GM19468 (cell line): ENCODE measurements around the gene ADSS1.
"Not testable (repeated sequence)": the region's sequence is repeated elsewhere in the genome, so short reads cannot be mapped to it uniquely, and the experiment has no call there.

Source experiments
- ATAC-seq: cut with Tn5 transposase; IDR thresholded peaks from one replicate; pipeline ENCODE4 v1.9.1; 2021; ENCODE audit warnings: mild to moderate bottlenecking, moderate library complexity, moderate number of reproducible peaks; ENCODE audit not compliant: unreplicated experiment; ENCODE audit errors: extremely low read depth

Gene ADSS1

DNA sequence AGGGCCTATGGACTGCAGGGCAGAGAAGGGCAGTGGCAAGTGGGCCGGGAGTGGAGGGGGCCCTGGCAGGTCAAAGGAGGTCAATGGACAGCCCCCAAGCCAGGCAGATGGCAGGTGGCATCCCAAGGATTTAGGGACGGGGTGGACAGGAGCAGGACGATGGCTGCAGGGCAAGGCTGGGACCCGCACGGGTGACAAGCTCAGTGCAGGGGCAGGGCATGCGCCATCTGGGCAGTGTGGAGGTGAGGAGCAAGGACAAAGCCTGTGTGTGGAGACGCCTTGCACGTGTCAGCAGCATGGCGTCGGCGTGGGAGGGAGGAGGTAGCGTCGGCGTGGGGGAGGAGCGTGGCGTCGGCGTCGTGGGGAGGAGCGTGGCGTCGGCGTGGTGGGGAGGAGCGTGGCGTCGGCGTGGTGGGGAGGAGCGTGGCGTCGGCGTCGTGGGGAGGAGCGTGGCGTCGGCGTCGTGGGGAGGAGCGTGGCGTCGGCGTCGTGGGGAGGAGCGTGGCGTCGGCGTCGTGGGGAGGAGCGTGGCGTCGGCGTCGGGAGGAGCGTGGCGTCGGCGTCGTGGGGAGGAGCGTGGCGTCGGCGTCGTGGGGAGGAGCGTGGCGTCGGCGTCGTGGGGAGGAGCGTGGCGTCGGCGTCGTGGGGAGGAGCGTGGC lies 5.3 kb downstream of the ADSS1 start:
- not testable (repeated sequence) for ATAC-seq

DNA sequence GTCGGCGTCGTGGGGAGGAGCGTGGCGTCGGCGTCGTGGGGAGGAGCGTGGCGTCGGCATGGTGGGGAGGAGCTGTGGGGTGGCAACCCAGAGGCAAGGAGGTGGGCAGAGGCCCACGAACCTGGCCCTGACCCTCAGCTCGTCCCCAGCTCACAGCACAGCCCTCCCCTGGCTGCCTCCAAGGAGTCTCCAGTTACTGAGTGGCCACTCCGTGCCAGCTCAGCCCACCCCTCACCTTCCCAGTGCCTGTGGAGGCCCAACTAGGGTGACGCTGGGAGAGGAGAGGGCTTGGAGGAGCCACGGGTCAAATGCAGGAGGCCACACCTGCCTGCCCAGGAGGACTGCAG lies 5.8 kb downstream of the ADSS1 start:
- ATAC-seq = no peak

GRCh38 chr14:104730487-104730886 lies 6.5 kb downstream of the ADSS1 start:
- ATAC-seq = no peak

GRCh38 chr14:104731320-104732294 lies 7.6 kb downstream of the ADSS1 start:
- ATAC-seq = no peak

DNA sequence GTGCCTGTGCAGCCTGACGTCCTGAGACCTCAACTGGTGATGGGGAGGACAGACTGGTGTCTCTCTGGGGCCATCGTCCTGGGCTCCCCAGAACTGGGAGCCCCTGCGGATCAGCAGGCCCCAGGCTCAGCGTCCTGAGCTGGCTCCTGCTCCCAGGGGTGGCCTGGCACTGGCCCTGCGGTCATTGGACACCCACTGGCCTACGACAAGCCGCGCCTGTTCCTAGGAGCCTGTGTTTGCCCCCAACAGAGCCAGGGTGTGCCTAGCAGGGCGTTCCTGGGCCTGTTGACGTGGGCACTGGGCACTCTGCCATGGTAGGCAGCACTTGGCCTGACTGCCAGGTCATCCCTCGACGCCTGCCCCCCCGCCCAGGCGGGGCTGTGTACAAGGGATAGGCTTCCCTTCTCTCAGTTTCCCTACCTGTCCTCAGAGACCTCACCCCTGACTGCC lies 8.4 kb downstream of the ADSS1 start:
- ATAC-seq = no peak

- no peak for ATAC-seq
Observed at GRCh38 chr14:104732931-104733681, 9.1 kb downstream of the ADSS1 start.

DNA sequence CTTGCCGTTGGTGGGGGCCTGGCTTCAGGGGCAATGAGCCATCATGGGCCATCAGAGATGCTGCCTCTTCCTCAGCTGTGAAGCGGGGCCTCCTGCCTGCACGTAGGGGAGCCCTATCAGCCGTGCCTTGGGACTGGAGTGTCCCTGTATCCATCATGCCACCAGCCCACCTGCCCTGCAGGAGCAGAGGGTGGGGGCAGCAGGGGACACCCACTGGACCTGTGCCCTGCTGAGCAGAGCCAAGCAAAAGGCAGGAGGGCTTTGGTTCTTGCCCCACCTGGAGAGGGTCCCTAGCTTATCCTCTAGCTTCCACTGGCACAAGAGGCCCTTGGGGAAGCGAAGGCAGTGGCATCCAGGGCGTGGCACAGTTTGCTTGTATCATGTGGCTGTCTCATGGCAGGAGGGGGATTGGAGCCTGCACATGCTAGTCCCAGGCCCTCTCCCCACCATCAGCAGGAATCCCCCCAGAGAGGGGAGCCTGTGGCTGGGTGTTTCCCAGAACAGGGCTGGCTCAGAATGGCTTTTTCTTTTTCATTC lies 10.1 kb downstream of the ADSS1 start:
- no peak for ATAC-seq

GRCh38 chr14:104734601-104734990 lies 10.6 kb downstream of the ADSS1 start:
- ATAC-seq = no peak

- no peak for ATAC-seq
Observed at GRCh38 chr14:104734991-104735779, 11.2 kb downstream of the ADSS1 start.

DNA sequence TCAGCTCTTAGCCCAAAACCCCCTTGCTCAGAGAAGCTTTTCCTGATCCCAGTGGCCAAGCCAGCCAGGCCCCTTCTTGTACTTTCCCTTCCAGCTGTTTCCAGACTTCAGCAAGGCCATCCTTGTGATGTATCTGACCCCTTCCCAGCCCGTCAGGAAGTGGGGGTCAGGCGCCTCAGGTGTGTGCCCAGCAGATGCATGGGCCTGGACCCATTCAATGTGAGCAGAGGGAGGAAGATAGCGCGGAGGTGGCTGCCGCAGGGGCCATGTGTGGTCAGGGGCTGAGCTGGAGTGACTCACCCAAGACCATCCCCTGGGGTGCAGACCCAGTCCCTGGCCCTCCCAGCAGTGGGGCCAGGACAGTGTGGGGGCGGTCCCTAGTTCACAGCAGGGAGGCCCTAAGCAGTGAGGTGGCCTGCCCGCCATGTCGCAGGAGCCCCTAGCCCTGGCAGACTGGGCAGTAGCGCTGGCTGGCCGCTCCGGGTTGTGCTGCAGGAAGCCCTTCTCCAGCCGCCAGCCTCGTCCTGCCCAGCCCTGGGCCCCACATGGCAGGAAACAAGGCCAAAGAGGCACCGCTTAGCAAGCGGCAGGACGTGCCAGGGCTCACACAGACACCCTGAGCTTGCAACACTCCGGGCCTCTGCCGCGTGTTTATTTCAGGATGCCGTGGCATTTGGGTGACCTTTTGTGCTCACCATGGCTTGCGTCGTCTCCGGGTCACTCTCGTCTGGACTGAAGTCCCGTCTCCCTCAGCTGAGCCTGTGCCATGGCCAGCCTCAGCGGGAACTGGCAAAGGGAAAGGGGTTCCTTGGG lies 12.0 kb downstream of the ADSS1 start:
- ATAC-seq = no peak

GRCh38 chr14:104738375-104739019 lies 14.5 kb downstream of the ADSS1 start:
- ATAC-seq = no peak

DNA sequence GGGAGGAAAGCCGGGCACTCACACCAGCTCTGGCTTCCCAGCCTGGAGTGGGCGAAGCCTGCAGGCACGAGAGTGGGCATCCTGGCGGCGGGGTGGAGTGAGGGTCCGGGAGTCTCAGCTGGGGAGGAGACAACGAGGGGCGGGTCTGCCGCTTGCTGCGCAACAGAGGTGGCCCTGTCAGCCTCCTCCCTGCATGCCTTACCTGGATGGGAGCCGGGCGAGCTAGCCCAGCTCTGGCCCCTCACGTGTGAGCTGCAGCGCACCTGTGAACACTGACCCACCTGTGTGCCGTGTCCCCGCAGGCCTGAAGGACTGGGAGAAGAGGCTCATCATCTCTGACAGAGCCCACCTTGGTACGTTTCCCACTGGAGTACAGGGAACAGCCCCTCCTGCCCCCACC lies 15.0 kb downstream of the ADSS1 start:
- no peak for ATAC-seq

- no peak for ATAC-seq
Observed at GRCh38 chr14:104739546-104740516, 15.8 kb downstream of the ADSS1 start.

- ATAC-seq = no peak
Observed at GRCh38 chr14:104741108-104741802, 17.2 kb downstream of the ADSS1 start.

DNA sequence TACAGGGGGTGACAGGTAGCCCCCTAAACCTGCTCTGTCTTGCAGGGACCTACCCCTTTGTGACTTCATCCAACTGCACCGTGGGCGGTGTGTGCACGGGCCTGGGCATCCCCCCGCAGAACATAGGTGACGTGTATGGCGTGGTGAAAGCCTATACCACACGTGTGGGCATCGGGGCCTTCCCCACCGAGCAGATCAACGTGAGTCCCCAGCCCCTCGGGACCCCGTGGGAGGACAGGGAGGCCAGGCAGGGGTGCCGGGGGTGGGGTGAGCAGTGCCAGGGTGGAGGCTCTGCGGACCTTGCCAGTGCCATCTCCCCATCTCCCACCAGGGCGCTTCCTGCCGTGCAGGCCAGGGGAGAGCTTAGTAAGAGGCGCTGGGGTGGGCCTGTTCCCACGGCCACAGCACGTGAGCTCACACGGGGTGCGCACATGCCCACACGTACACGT lies 17.8 kb downstream of the ADSS1 start:
- no peak for ATAC-seq

DNA sequence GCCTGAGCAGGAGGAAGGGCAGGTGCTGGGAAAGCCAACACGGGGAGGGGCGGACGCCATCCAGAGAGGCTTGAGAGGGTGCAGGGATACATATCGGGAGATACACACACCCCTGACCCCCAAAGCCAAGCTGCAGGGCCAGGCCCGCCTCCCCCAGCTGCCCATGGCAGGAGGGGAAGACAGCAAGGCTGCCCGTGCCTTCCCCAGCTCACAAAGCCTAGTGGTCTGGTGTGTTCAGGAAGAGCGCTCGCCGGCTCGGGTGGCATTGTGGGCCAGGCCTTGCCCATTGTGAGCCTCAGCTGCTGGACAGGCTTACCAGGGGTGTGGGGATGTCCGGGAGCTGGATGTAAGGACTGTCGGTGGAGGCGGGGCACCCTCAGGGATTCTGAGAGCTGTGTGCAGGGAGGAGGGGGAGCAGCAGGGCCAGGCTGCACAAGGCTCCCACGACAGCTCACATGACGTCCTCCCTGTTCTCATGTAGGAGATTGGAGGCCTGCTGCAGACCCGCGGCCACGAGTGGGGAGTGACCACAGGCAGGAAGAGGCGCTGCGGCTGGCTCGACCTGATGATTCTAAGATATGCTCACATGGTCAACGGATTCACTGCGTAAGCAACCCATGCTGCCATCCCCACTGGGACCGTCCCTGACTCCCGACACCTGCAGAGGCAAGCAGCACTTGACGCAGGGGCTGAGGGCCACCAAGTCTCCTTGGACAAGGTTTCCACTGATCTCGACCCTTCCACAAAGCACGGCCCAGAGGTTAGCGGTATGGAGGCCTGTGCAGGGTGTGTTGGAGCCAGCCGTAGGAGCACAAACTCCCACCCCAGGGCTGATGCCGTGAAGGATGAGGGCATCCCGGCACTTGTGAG lies 18.8 kb downstream of the ADSS1 start:
- ATAC-seq = no peak
